Measurements from ENCODE around the gene NKD2. TPM values are rescaled to one million over a fixed set of nuclear protein-coding genes. Genes with fewer than 3 reads are reported as not detected.

Gene NKD2
- polyA plus RNA-seq, 1 donor (not counting 4 experiments of a cell fraction or from before 2014, with no cell fraction given) = not detected

DNA sequence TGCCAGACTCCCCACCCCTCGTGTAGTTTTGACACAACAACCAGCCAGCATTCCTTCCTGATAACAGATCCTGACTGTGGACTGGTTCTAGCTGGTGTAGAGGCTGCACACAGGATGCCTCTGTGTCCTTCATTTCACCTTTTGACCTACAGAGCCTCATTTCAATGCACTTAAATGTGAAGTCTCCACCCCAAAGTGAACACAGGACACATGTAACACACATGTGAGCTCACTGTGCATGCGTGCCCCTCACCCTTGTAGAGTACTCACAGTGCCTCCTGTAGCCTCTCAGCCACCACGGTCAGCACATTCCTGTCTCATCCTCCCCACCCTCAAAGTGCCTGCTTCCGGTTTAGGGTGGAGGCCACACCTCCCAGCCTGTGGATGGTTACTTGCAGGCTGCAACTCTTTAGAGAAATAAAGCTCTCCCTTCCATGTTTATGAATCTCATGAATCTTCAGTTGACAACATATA is 11.6 kb upstream of the NKD2 start:
- dilution Hi-C loops (cut with MboI; ENCODE audit: extremely low pct_ligation_motif_present, low sequenced_read_pairs) = no loop called here

DNA sequence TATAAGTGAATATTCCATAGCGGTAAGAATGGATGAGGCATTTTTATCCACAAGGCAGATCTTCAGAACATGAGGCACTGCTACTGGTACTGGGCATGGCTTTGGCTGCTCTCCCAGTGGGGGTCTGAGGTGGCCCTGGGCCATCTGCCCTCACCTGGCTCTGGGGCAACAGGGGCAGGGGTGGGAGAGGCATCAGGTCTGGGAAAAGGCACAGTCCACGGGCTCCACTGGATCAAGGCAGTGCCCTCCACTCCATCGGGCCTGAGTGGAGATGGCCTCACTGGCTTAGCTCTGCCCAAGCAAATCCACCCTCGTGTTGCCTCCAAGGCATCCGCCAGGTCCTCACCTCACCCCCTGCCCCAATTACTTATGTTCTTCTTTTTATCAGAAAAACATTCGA is 10.9 kb upstream of the NKD2 start:
- no peak for TF ChIP-seq EZH2 (IDR thresholded peaks at IDR 0.05; ENCODE audit: low read length)
- TF ChIP-seq, protein P1, sequence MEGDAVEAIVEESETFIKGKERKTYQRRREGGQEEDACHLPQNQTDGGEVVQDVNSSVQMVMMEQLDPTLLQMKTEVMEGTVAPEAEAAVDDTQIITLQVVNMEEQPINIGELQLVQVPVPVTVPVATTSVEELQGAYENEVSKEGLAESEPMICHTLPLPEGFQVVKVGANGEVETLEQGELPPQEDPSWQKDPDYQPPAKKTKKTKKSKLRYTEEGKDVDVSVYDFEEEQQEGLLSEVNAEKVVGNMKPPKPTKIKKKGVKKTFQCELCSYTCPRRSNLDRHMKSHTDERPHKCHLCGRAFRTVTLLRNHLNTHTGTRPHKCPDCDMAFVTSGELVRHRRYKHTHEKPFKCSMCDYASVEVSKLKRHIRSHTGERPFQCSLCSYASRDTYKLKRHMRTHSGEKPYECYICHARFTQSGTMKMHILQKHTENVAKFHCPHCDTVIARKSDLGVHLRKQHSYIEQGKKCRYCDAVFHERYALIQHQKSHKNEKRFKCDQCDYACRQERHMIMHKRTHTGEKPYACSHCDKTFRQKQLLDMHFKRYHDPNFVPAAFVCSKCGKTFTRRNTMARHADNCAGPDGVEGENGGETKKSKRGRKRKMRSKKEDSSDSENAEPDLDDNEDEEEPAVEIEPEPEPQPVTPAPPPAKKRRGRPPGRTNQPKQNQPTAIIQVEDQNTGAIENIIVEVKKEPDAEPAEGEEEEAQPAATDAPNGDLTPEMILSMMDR (optimal IDR thresholded peaks at IDR 0.05 in 1 of 3, IDR thresholded peaks at IDR 0.05 in 1 of 3, conservative IDR thresholded peaks at IDR 0.05 in 1 of 3; ENCODE audit: extremely low read depth in 1 of 3, insufficient read depth in 2 of 3, low read length in 3 of 3) = no peak
- peaks cover 50% of the 10 kb centered on the region for H3K27me3 ChIP-seq (ENCODE audit: control insufficient read depth, extremely low read depth, insufficient read depth, low read length)
- H3K36me3 ChIP-seq (ENCODE audit: control insufficient read depth in 2 of 2, extremely low read depth in 1 of 2, insufficient read depth in 2 of 2, low read length in 2 of 2) = no peaks in the 10 kb centered on the region
- H3K4me2 ChIP-seq (ENCODE audit: control insufficient read depth, extremely low read depth, insufficient read depth, low read depth, low read length) = no peak overlapping the region
- dilution Hi-C loops (cut with MboI; ENCODE audit: extremely low pct_ligation_motif_present, low sequenced_read_pairs) = no loop called here
- no peak overlapping the region for H2AFZ ChIP-seq (ENCODE audit: control insufficient read depth, low read length)
- H4K20me1 ChIP-seq (ENCODE audit: control insufficient read depth, extremely low read depth, insufficient read depth, low read length) = no peaks in the 10 kb centered on the region
- no peaks in the 10 kb centered on the region for H3K79me2 ChIP-seq (ENCODE audit: control insufficient read depth, insufficient read depth, low read length)
- H3K9me3 ChIP-seq (ENCODE audit: control insufficient read depth, low read depth, low read length) = no peaks in the 10 kb centered on the region
- no peak overlapping the region for H3K9ac ChIP-seq (ENCODE audit: control insufficient read depth, extremely low read depth, insufficient read depth, low read length)
- no peak for FAIRE-seq
- H3K4me1 ChIP-seq (ENCODE audit: control insufficient read depth, extremely low read depth, insufficient read depth, low read length) = no peaks in the 10 kb centered on the region
- no peaks in the 10 kb centered on the region for H3K9me1 ChIP-seq (ENCODE audit: control insufficient read depth, extremely low read depth, insufficient read depth, low read length)
- no peak overlapping the region for H3K4me3 ChIP-seq (ENCODE audit: control insufficient read depth in 2 of 3, extremely low read depth in 1 of 3, insufficient read depth in 2 of 3, low read depth in 1 of 3, low read length in 3 of 3)
- no peak overlapping the region for H3K27ac ChIP-seq (ENCODE audit: control insufficient read depth, insufficient read depth, low read length)
- no peak for DNase-seq (ENCODE audit: low read depth, low spot score)

More for the DNA sequence above, 11.6 kb upstream of the NKD2 start:
- Histone ChIP-seq H3K4me1 (ENCODE audit: control insufficient read depth, extremely low read depth, insufficient read depth, low read length) (no peaks in the 10 kb centered on the region), H3K79me2 (ENCODE audit: control insufficient read depth, insufficient read depth, low read length) (no peaks in the 10 kb centered on the region), H3K9ac (ENCODE audit: control insufficient read depth, extremely low read depth, insufficient read depth, low read length) (no peak overlapping the region), H3K9me1 (ENCODE audit: control insufficient read depth, extremely low read depth, insufficient read depth, low read length) (no peaks in the 10 kb centered on the region), H3K36me3 (ENCODE audit: control insufficient read depth in 2 of 2, extremely low read depth in 1 of 2, insufficient read depth in 2 of 2, low read length in 2 of 2) (no peaks in the 10 kb centered on the region), H3K9me3 (ENCODE audit: control insufficient read depth, low read depth, low read length) (no peaks in the 10 kb centered on the region), H3K4me3 (ENCODE audit: control insufficient read depth in 2 of 3, extremely low read depth in 1 of 3, insufficient read depth in 2 of 3, low read depth in 1 of 3, low read length in 3 of 3) (no peak overlapping the region), H3K27ac (ENCODE audit: control insufficient read depth, insufficient read depth, low read length) (no peak overlapping the region), H2AFZ (ENCODE audit: control insufficient read depth, low read length) (no peak overlapping the region), H3K4me2 (ENCODE audit: control insufficient read depth, extremely low read depth, insufficient read depth, low read depth, low read length) (no peak overlapping the region), H3K27me3 (ENCODE audit: control insufficient read depth, extremely low read depth, insufficient read depth, low read length) (peaks cover 49% of the 10 kb centered on the region), H4K20me1 (ENCODE audit: control insufficient read depth, extremely low read depth, insufficient read depth, low read length) (no peaks in the 10 kb centered on the region)
- FAIRE-seq (no peak), DNase-seq (ENCODE audit: low read depth, low spot score) (no peak)
- TF ChIP-seq, protein P1 (optimal IDR thresholded peaks at IDR 0.05 in 1 of 3, IDR thresholded peaks at IDR 0.05 in 1 of 3, conservative IDR thresholded peaks at IDR 0.05 in 1 of 3; ENCODE audit: extremely low read depth in 1 of 3, insufficient read depth in 2 of 3, low read length in 3 of 3) = no peak
- no peak for TF ChIP-seq EZH2 (IDR thresholded peaks at IDR 0.05; ENCODE audit: low read length)
